Osteoblast (primary cell): ENCODE measurements around the gene CREB5. TPM values are rescaled to one million over a fixed set of nuclear protein-coding genes. Genes with fewer than 3 reads are reported as not detected.

Source experiments
- DNase-seq: peaks from one replicate; pipeline ENCODE4 v3.0.0; 2011; ENCODE audit warnings: low spot score, mixed read lengths; ENCODE audit not compliant: insufficient read length; ENCODE audit errors: missing footprints
- H2AFZ ChIP-seq: 2 replicates; pipeline ENCODE4 v1.6.0; 2011; ENCODE audit warnings: mild to moderate bottlenecking, low read length
- H3K27ac ChIP-seq: 2 replicates; pipeline ENCODE4 v1.5.1; 2011; ENCODE audit warnings: mild to moderate bottlenecking, low read depth, low read length, moderate library complexity
- H3K27me3 ChIP-seq: 2 replicates; pipeline ENCODE4 v1.6.0; 2012; ENCODE audit warnings: mild to moderate bottlenecking, control low read depth, inconsistent platforms, low read length, moderate library complexity; ENCODE audit not compliant: insufficient read depth
- H3K36me3 ChIP-seq: 2 replicates; pipeline ENCODE4 v1.5.1; 2011; ENCODE audit warnings: mild to moderate bottlenecking, low read length, control low read depth, moderate library complexity; ENCODE audit not compliant: insufficient read depth
- H3K4me1 ChIP-seq: 2 replicates; pipeline ENCODE4 v1.5.1; 2011; ENCODE audit warnings: mild to moderate bottlenecking, low read length, control low read depth, moderate library complexity; ENCODE audit not compliant: insufficient read depth
- H3K4me2 ChIP-seq: 2 replicates; pipeline ENCODE4 v1.6.0; 2011; ENCODE audit warnings: mild to moderate bottlenecking, low read length; ENCODE audit not compliant: insufficient read depth
- H3K4me3 ChIP-seq: fragments of 200-600 bp; sonication (generic); 3 replicates; pipeline ENCODE4 v1.5.1; 2012; ENCODE audit warnings: mild to moderate bottlenecking, low read length, inconsistent platforms; ENCODE audit not compliant: insufficient read depth
- H3K79me2 ChIP-seq: 2 replicates; pipeline ENCODE4 v1.6.0; 2012; ENCODE audit warnings: mild to moderate bottlenecking, low read length, control low read depth, inconsistent platforms; ENCODE audit not compliant: insufficient read depth
- H3K9me3 ChIP-seq: 2 replicates; pipeline ENCODE4 v1.5.1; 2011; ENCODE audit warnings: low read depth, low read length, control low read depth
- H4K20me1 ChIP-seq: 2 replicates; pipeline ENCODE4 v1.6.0; 2012; ENCODE audit warnings: mild to moderate bottlenecking, low read length, control low read depth; ENCODE audit not compliant: insufficient read depth
- CTCF ChIP-seq: IDR thresholded peaks from 2 replicates; pipeline ENCODE4 v1.5.1; 2011; ENCODE audit warnings: mild to moderate bottlenecking, low read depth, low read length, moderate library complexity; ENCODE audit errors: extremely low read depth
- total RNA-seq: library from RNA; depleted of rRNA; stranded (reverse); fragments of >200 nt; gene quantifications from 2 replicates; pipeline ENCODE4 v1.2.3, GENCODE V29; 2012

The CREB5 gene
- total RNA-seq, 1 donor = 5.1 TPM

- Histone ChIP-seq H4K20me1 (no peaks in the 10 kb centered on the region), H3K4me1 (no peaks in the 10 kb centered on the region), H3K27me3 (no peaks in the 10 kb centered on the region), H3K27ac (no peak overlapping the region), H3K4me3 (no peak overlapping the region), H2AFZ (no peak overlapping the region), H3K9me3 (no peaks in the 10 kb centered on the region), H3K79me2 (no peaks in the 10 kb centered on the region), H3K36me3 (no peaks in the 10 kb centered on the region), H3K4me2 (no peak overlapping the region)
- DNase-seq = no peak
- no peak for TF ChIP-seq CTCF
Measured at GRCh38 chr7:28378574-28379149, 33.7 kb upstream of the CREB5 start.

GRCh38 chr7:28381466-28381865, 30.9 kb upstream of the CREB5 start:
- H3K27ac ChIP-seq = no peak overlapping the region
- no peak overlapping the region for H3K4me3 ChIP-seq
- no peaks in the 10 kb centered on the region for H3K79me2 ChIP-seq
- H3K27me3 ChIP-seq = no peaks in the 10 kb centered on the region
- H2AFZ ChIP-seq = no peak overlapping the region
- no peaks in the 10 kb centered on the region for H3K9me3 ChIP-seq
- no peak overlapping the region for H3K4me2 ChIP-seq
- DNase-seq = no peak
- TF ChIP-seq CTCF = no peak
- no peaks in the 10 kb centered on the region for H4K20me1 ChIP-seq
- no peaks in the 10 kb centered on the region for H3K36me3 ChIP-seq
- no peaks in the 10 kb centered on the region for H3K4me1 ChIP-seq

- Histone ChIP-seq H3K4me3 (no peak overlapping the region), H3K36me3 (no peaks in the 10 kb centered on the region), H3K9me3 (no peaks in the 10 kb centered on the region), H2AFZ (no peak overlapping the region), H3K4me2 (no peak overlapping the region), H4K20me1 (no peaks in the 10 kb centered on the region), H3K79me2 (no peaks in the 10 kb centered on the region), H3K4me1 (no peaks in the 10 kb centered on the region), H3K27ac (no peak overlapping the region), H3K27me3 (no peaks in the 10 kb centered on the region)
- TF ChIP-seq CTCF = no peak
- no peak for DNase-seq
Measured at GRCh38 chr7:28382144-28382543, 30.2 kb upstream of the CREB5 start.

GRCh38 chr7:28383975-28384374, 28.3 kb upstream of the CREB5 start:
- H3K4me2 ChIP-seq = no peak overlapping the region
- no peaks in the 10 kb centered on the region for H4K20me1 ChIP-seq
- no peaks in the 10 kb centered on the region for H3K36me3 ChIP-seq
- H3K79me2 ChIP-seq = no peaks in the 10 kb centered on the region
- H3K4me1 ChIP-seq = no peaks in the 10 kb centered on the region
- no peaks in the 10 kb centered on the region for H3K27me3 ChIP-seq
- no peak overlapping the region for H3K4me3 ChIP-seq
- no peak overlapping the region for H2AFZ ChIP-seq
- no peak overlapping the region for H3K27ac ChIP-seq
- no peaks in the 10 kb centered on the region for H3K9me3 ChIP-seq
- peak; percentile 57 for DNase-seq
- peak; percentile 21 for TF ChIP-seq CTCF
